Putamen (tissue), 1 donor: Measurements from ENCODE around the gene SLC34A2.
"Not testable (repeated sequence)": the region's sequence is repeated elsewhere in the genome, so short reads cannot be mapped to it uniquely, and the experiment has no call there.

Experiments
- DNase-seq: peaks from one replicate; pipeline ENCODE4 v3.0.0-alpha.2; 2016; ENCODE audit warnings: low spot score

SLC34A2 gene

GRCh38 chr4:25654971-25655963 lies at the start of gene SLC34A2:
SLC34A2 (plus strand) TSS chr4:25655851; CDS start chr4:25662501, 6,650 bp downstream.
- no peak for DNase-seq

- DNase-seq: no peak
Observed at GRCh38 chr4:25608644-25609043, 47.0 kb upstream of the SLC34A2 start.

GRCh38 chr4:25609976-25610375 lies 45.7 kb upstream of the SLC34A2 start:
- DNase-seq: no peak

GRCh38 chr4:25613613-25614012 lies 42.0 kb upstream of the SLC34A2 start:
- not testable (repeated sequence) for DNase-seq

GRCh38 chr4:25614807-25615206 lies 40.8 kb upstream of the SLC34A2 start:
- no peak for DNase-seq

- no peak for DNase-seq
Observed at GRCh38 chr4:25621027-25621930, 34.4 kb upstream of the SLC34A2 start.

- DNase-seq: no peak
Observed at GRCh38 chr4:25624616-25625015, 31.0 kb upstream of the SLC34A2 start.

- DNase-seq: no peak
Observed at GRCh38 chr4:25628451-25628850, 27.2 kb upstream of the SLC34A2 start.

- no peak for DNase-seq
Observed at GRCh38 chr4:25632135-25632534, 23.5 kb upstream of the SLC34A2 start.

GRCh38 chr4:25633541-25633940 lies 22.1 kb upstream of the SLC34A2 start:
- no peak for DNase-seq

GRCh38 chr4:25635501-25635900 lies 20.1 kb upstream of the SLC34A2 start:
- DNase-seq: no peak

GRCh38 chr4:25637581-25638220 lies 17.9 kb upstream of the SLC34A2 start:
- DNase-seq: no peak

GRCh38 chr4:25638221-25638601 lies 17.4 kb upstream of the SLC34A2 start:
- DNase-seq: no peak

GRCh38 chr4:25638806-25639205 lies 16.8 kb upstream of the SLC34A2 start:
- no peak for DNase-seq

GRCh38 chr4:25650311-25650710 lies 5.3 kb upstream of the SLC34A2 start:
- DNase-seq: no peak

GRCh38 chr4:25651682-25652081 lies 4.0 kb upstream of the SLC34A2 start:
- no peak for DNase-seq

- no peak for DNase-seq
Observed at GRCh38 chr4:25654031-25654970, 1.4 kb upstream of the SLC34A2 start.

- no peak for DNase-seq
Observed at GRCh38 chr4:25656031-25656430, 380 bp downstream of the SLC34A2 start.

- DNase-seq: no peak
Observed at GRCh38 chr4:25658357-25658771, 2.7 kb downstream of the SLC34A2 start.

GRCh38 chr4:25658777-25659176 lies 3.1 kb downstream of the SLC34A2 start:
- DNase-seq: no peak

- DNase-seq: not testable (repeated sequence)
Observed at GRCh38 chr4:25661441-25661840, 5.8 kb downstream of the SLC34A2 start.
